Liver (tissue), 8 donors: ENCODE data around the gene SORL1-AS1.

Experiments used
- DNase-seq: peaks from one replicate; pipeline ENCODE4 v3.0.0-alpha.2; 2017; ENCODE audit warnings: low spot score
- H3K27ac ChIP-seq, 2 donors: one replicate each; pipeline ENCODE4 v1.7.0; 2013; ENCODE audit warnings: inconsistent platforms in 2 of 2, low read length in 2 of 2, control low read depth in 1 of 2, low read depth in 1 of 2, mild to moderate bottlenecking in 1 of 2
- H3K27me3 ChIP-seq, 4 donors: one replicate each; pipeline versions ENCODE4 v1.6.1 to v1.7.0; 2013; ENCODE audit warnings: low read length in 3 of 4, inconsistent platforms in 1 of 4, mild to moderate bottlenecking in 1 of 4, moderate library complexity in 1 of 4; ENCODE audit not compliant: control insufficient read depth in 4 of 4, insufficient read depth in 4 of 4
- H3K36me3 ChIP-seq, 4 donors: one replicate each; pipeline versions ENCODE4 v1.6.1 to v1.7.0; 2013; ENCODE audit warnings: low read length in 3 of 4, mild to moderate bottlenecking in 3 of 4, low read depth in 1 of 4, moderate library complexity in 1 of 4; ENCODE audit not compliant: control insufficient read depth in 4 of 4, insufficient read depth in 3 of 4
- H3K4me1 ChIP-seq, 4 donors: one replicate each; pipeline versions ENCODE4 v1.6.1 to v1.7.0; 2013; ENCODE audit warnings: low read length in 3 of 4, mild to moderate bottlenecking in 3 of 4, moderate library complexity in 1 of 4; ENCODE audit not compliant: control insufficient read depth in 4 of 4, insufficient read depth in 4 of 4
- H3K4me3 ChIP-seq, 3 donors: one replicate each; pipeline versions ENCODE4 v1.6.1 to v1.7.0; 2013; ENCODE audit warnings: low read length in 3 of 3, control low read depth in 1 of 3, low read depth in 1 of 3, mild to moderate bottlenecking in 1 of 3
- H3K9ac ChIP-seq, 2 donors: one replicate each; pipeline ENCODE4 v1.7.0; 2013; ENCODE audit warnings: low read length in 2 of 2, mild to moderate bottlenecking in 2 of 2, moderate library complexity in 2 of 2, control low read depth in 1 of 2, low read depth in 1 of 2
- H3K9me3 ChIP-seq, 4 donors: one replicate each; pipeline versions ENCODE4 v1.6.1 to v1.7.0; 2013; ENCODE audit warnings: low read length in 3 of 4; ENCODE audit not compliant: control insufficient read depth in 4 of 4
- ATF3 ChIP-seq: IDR thresholded peaks from 2 replicates; pipeline ENCODE4 v1.6.1; 2016; ENCODE audit warnings: antibody characterized with exemption
- EGR1 ChIP-seq, 2 donors: IDR thresholded peaks; 2 replicates each; pipeline ENCODE4 v1.6.1; 2016 to 2018; ENCODE audit warnings: antibody characterized with exemption in 2 of 2, low read depth in 2 of 2
- FOXA1 ChIP-seq: IDR thresholded peaks from 2 replicates; pipeline ENCODE4 v1.6.1; 2016; ENCODE audit warnings: antibody characterized with exemption
- FOXA2 ChIP-seq: IDR thresholded peaks from 2 replicates; pipeline ENCODE4 v1.6.1; 2016; ENCODE audit warnings: antibody characterized with exemption
- GABPA ChIP-seq, 2 donors: IDR thresholded peaks in 1 of 2; conservative IDR thresholded peaks in 1 of 2; 2 replicates each; pipeline ENCODE4 v1.6.1; 2016; ENCODE audit warnings: antibody characterized with exemption in 2 of 2, mild to moderate bottlenecking in 1 of 2, moderate library complexity in 1 of 2
- HNF4A ChIP-seq, 2 donors: conservative IDR thresholded peaks; 2 replicates each; pipeline ENCODE4 v1.6.1; 2016; ENCODE audit warnings: antibody characterized with exemption in 2 of 2, mild to moderate bottlenecking in 2 of 2
- HNF4G ChIP-seq: IDR thresholded peaks from 2 replicates; pipeline ENCODE4 v1.6.1; 2016; ENCODE audit warnings: antibody characterized with exemption
- JUND ChIP-seq, 2 donors: IDR thresholded peaks; 2 replicates each; pipeline ENCODE4 v1.6.1; 2016; ENCODE audit warnings: antibody characterized with exemption in 2 of 2
- NR2F2 ChIP-seq: IDR thresholded peaks from 2 replicates; pipeline ENCODE4 v1.6.1; 2016; ENCODE audit warnings: antibody characterized with exemption
- RAD21 ChIP-seq, 2 donors: IDR thresholded peaks; 2 replicates each; pipeline ENCODE4 v1.6.1; 2016; ENCODE audit warnings: antibody characterized with exemption in 2 of 2, mild to moderate bottlenecking in 2 of 2
- RXRA ChIP-seq, 2 donors: IDR thresholded peaks; 2 replicates each; pipeline ENCODE4 v1.6.1; 2017 to 2018; ENCODE audit warnings: antibody characterized with exemption in 2 of 2, mild to moderate bottlenecking in 1 of 2
- SP1 ChIP-seq: IDR thresholded peaks from 2 replicates; pipeline ENCODE4 v1.6.1; 2018; ENCODE audit warnings: antibody characterized with exemption, mild to moderate bottlenecking
- TAF1 ChIP-seq: conservative IDR thresholded peaks from 2 replicates; pipeline ENCODE4 v1.6.1; 2016; ENCODE audit warnings: antibody characterized with exemption, mild to moderate bottlenecking
- YY1 ChIP-seq: IDR thresholded peaks from 2 replicates; pipeline ENCODE4 v1.6.1; 2016; ENCODE audit warnings: antibody characterized with exemption, mild to moderate bottlenecking
- ZBTB33 ChIP-seq: IDR thresholded peaks from 2 replicates; pipeline ENCODE4 v1.6.1; 2016; ENCODE audit warnings: antibody characterized with exemption
- WGBS: extraction: QIAGEN DNeasy Blood & Tissue Kit; methylation state at CpG from one replicate; pipeline ENCODE4 v1.1.7; 2013; 5-methylcytosine and 5-hydroxymethylcytosine counted together
- TF ChIP-seq, protein P1 (sequence below): IDR thresholded peaks from 2 replicates; pipeline ENCODE4 v1.6.1; 2016; ENCODE audit warnings: antibody characterized with exemption
- TF ChIP-seq, protein P2 (sequence below): fragments of 150-350 bp; IDR thresholded peaks from 2 replicates; pipeline ENCODE4 v1.5.1; 2017; ENCODE audit warnings: improper control_type of control experiment, low read depth, low read length; ENCODE audit not compliant: missing input control
- TF ChIP-seq, protein P3 (sequence below): IDR thresholded peaks from 2 replicates; pipeline ENCODE4 v1.6.1; 2016; ENCODE audit warnings: antibody characterized with exemption, mild to moderate bottlenecking
- donor health status: healthy.
- donor health status: healthy.
- donor health status: healthy.
- donor health status: healthy.
- donor health status: healthy.

The SORL1-AS1 gene

GRCh38 chr11:121445071-121445768 is 7.5 kb downstream of the SORL1-AS1 start:
- Histone ChIP-seq H3K27me3 (no peaks in the 10 kb centered on the region), H3K9ac (no peak overlapping the region), H3K4me1 (peaks cover 0 to 16% (median 11%) of the 10 kb centered on the region in 4 donors), H3K36me3 (no peaks in the 10 kb centered on the region), H3K4me3 (no peak overlapping the region), H3K27ac (no peak overlapping the region), H3K9me3 (no peaks in the 10 kb centered on the region)
- no peak for DNase-seq
- no peak for TF ChIP-seq NR2F2
- no peak for TF ChIP-seq SP1
- TF ChIP-seq, protein P1, sequence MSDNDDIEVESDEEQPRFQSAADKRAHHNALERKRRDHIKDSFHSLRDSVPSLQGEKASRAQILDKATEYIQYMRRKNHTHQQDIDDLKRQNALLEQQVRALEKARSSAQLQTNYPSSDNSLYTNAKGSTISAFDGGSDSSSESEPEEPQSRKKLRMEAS, result no peak
- TF ChIP-seq FOXA1, result no peak
- no peak for TF ChIP-seq ZBTB33
- TF ChIP-seq EGR1 (IDR thresholded peaks at IDR 0.05; ENCODE audit: low read depth in 2 of 2), result no peak
- no peak for TF ChIP-seq FOXA2
- no peak for TF ChIP-seq HNF4A (conservative IDR thresholded peaks at IDR 0.05)
- no peak for TF ChIP-seq GABPA (IDR thresholded peaks at IDR 0.05 in 1 of 2, conservative IDR thresholded peaks at IDR 0.05 in 1 of 2)
- no peak for TF ChIP-seq RXRA (IDR thresholded peaks at IDR 0.05)
- TF ChIP-seq, protein P2, sequence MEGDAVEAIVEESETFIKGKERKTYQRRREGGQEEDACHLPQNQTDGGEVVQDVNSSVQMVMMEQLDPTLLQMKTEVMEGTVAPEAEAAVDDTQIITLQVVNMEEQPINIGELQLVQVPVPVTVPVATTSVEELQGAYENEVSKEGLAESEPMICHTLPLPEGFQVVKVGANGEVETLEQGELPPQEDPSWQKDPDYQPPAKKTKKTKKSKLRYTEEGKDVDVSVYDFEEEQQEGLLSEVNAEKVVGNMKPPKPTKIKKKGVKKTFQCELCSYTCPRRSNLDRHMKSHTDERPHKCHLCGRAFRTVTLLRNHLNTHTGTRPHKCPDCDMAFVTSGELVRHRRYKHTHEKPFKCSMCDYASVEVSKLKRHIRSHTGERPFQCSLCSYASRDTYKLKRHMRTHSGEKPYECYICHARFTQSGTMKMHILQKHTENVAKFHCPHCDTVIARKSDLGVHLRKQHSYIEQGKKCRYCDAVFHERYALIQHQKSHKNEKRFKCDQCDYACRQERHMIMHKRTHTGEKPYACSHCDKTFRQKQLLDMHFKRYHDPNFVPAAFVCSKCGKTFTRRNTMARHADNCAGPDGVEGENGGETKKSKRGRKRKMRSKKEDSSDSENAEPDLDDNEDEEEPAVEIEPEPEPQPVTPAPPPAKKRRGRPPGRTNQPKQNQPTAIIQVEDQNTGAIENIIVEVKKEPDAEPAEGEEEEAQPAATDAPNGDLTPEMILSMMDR, result no peak
- no peak for TF ChIP-seq JUND (IDR thresholded peaks at IDR 0.05)
- TF ChIP-seq TAF1, result no peak
- no peak for TF ChIP-seq YY1
- TF ChIP-seq HNF4G, result no peak
- TF ChIP-seq RAD21 (IDR thresholded peaks at IDR 0.05), result no peak
- TF ChIP-seq, protein P3, sequence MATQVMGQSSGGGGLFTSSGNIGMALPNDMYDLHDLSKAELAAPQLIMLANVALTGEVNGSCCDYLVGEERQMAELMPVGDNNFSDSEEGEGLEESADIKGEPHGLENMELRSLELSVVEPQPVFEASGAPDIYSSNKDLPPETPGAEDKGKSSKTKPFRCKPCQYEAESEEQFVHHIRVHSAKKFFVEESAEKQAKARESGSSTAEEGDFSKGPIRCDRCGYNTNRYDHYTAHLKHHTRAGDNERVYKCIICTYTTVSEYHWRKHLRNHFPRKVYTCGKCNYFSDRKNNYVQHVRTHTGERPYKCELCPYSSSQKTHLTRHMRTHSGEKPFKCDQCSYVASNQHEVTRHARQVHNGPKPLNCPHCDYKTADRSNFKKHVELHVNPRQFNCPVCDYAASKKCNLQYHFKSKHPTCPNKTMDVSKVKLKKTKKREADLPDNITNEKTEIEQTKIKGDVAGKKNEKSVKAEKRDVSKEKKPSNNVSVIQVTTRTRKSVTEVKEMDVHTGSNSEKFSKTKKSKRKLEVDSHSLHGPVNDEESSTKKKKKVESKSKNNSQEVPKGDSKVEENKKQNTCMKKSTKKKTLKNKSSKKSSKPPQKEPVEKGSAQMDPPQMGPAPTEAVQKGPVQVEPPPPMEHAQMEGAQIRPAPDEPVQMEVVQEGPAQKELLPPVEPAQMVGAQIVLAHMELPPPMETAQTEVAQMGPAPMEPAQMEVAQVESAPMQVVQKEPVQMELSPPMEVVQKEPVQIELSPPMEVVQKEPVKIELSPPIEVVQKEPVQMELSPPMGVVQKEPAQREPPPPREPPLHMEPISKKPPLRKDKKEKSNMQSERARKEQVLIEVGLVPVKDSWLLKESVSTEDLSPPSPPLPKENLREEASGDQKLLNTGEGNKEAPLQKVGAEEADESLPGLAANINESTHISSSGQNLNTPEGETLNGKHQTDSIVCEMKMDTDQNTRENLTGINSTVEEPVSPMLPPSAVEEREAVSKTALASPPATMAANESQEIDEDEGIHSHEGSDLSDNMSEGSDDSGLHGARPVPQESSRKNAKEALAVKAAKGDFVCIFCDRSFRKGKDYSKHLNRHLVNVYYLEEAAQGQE, result no peak
- no peak for TF ChIP-seq ATF3
- 88% methylated on average over 14 of the region's 14 CpGs for WGBS
